ENCODE measurements around the gene PRXL2A.

DNA sequence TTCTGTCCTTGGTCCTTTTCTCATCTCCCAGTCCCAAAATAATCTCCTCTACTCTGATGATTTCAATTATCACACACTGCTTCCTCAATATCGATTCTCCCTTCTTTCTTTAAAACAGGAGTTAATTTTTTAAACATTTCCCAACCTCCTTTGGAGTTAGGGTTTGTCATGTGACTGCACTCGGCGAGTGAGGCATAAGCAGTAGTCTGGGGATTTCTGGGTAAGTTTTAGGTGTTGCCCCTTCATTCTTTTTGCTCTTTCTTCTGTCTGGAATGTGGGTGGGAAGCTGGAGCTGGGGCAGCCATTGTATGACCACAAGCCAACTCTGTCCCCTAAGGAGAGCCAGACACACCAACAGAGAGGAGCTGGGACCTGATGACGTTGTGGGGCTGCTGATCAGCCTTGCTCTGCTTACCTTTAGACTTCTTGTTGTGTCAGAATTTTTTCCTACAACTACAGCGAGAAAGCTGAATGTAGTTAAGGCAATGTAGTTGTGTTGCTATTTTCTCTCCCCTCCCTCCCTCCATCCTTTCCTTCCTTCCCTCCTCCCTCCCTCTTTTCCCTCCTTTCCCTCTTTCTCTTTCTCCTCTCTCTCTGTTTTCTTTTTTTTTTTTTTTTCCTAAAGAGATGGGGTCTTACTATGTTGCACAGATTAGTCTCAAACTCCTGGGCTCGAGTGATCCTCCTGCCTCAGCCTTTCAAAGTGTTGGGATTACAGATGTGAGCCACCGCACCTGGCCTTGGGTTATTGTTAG, 39.3 kb downstream of the PRXL2A start:
- TF ChIP-seq, protein P1, sequence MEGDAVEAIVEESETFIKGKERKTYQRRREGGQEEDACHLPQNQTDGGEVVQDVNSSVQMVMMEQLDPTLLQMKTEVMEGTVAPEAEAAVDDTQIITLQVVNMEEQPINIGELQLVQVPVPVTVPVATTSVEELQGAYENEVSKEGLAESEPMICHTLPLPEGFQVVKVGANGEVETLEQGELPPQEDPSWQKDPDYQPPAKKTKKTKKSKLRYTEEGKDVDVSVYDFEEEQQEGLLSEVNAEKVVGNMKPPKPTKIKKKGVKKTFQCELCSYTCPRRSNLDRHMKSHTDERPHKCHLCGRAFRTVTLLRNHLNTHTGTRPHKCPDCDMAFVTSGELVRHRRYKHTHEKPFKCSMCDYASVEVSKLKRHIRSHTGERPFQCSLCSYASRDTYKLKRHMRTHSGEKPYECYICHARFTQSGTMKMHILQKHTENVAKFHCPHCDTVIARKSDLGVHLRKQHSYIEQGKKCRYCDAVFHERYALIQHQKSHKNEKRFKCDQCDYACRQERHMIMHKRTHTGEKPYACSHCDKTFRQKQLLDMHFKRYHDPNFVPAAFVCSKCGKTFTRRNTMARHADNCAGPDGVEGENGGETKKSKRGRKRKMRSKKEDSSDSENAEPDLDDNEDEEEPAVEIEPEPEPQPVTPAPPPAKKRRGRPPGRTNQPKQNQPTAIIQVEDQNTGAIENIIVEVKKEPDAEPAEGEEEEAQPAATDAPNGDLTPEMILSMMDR (IDR thresholded peaks at IDR 0.05; ENCODE audit: insufficient read depth, low read length) = no peak
- TF ChIP-seq POLR2AphosphoS5 (IDR thresholded peaks at IDR 0.05; ENCODE audit: low read depth) (no peak), GABPA (IDR thresholded peaks at IDR 0.05; ENCODE audit: low read depth) (no peak), SPI1 (IDR thresholded peaks at IDR 0.05; ENCODE audit: borderline replicate concordance, low read depth) (no peak)
- TF ChIP-seq, protein P2, sequence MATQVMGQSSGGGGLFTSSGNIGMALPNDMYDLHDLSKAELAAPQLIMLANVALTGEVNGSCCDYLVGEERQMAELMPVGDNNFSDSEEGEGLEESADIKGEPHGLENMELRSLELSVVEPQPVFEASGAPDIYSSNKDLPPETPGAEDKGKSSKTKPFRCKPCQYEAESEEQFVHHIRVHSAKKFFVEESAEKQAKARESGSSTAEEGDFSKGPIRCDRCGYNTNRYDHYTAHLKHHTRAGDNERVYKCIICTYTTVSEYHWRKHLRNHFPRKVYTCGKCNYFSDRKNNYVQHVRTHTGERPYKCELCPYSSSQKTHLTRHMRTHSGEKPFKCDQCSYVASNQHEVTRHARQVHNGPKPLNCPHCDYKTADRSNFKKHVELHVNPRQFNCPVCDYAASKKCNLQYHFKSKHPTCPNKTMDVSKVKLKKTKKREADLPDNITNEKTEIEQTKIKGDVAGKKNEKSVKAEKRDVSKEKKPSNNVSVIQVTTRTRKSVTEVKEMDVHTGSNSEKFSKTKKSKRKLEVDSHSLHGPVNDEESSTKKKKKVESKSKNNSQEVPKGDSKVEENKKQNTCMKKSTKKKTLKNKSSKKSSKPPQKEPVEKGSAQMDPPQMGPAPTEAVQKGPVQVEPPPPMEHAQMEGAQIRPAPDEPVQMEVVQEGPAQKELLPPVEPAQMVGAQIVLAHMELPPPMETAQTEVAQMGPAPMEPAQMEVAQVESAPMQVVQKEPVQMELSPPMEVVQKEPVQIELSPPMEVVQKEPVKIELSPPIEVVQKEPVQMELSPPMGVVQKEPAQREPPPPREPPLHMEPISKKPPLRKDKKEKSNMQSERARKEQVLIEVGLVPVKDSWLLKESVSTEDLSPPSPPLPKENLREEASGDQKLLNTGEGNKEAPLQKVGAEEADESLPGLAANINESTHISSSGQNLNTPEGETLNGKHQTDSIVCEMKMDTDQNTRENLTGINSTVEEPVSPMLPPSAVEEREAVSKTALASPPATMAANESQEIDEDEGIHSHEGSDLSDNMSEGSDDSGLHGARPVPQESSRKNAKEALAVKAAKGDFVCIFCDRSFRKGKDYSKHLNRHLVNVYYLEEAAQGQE (IDR thresholded peaks at IDR 0.05; ENCODE audit: insufficient replicate concordance, low read depth) = no peak

All from HL-60 (cell line).